ENCODE measurements around the gene DRAM2. TPM values are rescaled to one million over a fixed set of nuclear protein-coding genes. Genes with fewer than 3 reads are reported as not detected.
"Not testable (repeated sequence)": the region's sequence is repeated elsewhere in the genome, so short reads cannot be mapped to it uniquely, and the experiment has no call there.

The DRAM2 gene
- total RNA-seq, 5 donors from 2014 or later (not counting 1 experiment from before 2014, with no cell fraction given) = 28.5 to 36.7 (median 31.5) TPM

DNA sequence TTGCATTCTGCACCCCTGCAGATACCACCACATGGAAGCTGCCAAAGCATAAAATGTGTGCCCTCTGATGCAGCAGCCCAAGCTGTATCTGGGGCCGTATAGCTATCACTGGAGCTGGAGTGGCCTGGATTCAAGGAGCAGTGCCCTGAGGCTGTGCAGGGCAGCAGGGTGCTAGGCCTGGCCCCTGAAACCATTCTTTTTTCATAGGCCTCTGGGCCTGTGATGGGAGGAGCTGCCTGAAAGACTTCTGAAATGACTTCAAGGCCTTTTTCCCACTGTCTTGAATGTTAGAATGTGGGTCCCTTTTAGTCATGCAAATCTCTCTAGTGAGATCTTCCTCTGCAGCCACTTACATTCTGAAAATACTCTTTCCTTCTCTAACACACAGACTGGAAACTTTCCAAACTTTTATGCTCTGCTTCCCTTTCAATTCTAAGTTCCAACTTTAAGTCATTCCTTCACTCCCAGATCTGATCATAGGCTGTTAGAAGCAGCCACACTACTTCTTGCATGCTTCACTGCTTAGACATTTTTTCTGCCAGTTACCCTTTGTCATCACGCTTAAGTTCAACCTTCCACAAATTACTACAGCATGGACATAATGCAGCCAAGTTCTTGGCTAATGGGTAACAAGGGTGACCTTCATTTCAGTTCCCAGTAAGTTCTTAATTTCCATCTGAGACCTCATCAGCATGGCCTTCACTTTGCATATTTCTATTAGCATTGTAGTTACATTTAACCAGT lies 42.4 kb downstream of the DRAM2 start:
- no peak for ATAC-seq (replicated peaks in 1 of 4)

DNA sequence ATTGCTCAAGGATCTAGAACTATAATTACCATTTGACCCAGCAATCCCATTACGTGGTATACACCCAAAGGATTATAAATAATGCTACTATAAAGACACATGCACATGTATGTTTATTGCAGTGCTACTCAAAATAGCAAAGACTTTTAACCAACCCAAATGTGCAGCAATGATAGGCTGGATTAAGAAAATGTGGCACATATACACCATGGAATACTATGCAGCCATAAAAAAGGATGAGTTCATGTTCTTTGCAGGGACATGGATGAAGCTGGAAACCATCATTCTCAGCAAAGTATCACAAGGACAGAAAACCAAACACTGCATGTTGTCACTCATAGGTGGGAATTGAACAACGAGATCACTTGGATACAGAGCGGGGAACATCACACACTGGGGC lies 44.5 kb downstream of the DRAM2 start:
- H3K27me3 Mint-ChIP-seq; H3K4me3 ChIP-seq (ENCODE audit: control insufficient read depth in 1 of 2, extremely low read depth in 1 of 2, low read length in 1 of 2); H3K4me1 ChIP-seq (ENCODE audit: control insufficient read depth in 1 of 2, extremely low read depth in 1 of 2, insufficient read depth in 2 of 2, low read length in 2 of 2); H3K27me3 ChIP-seq (replicated peaks in 1 of 2; ENCODE audit: control insufficient read depth in 2 of 2, extremely low read depth in 1 of 2, insufficient read depth in 2 of 2, low read length in 1 of 2); H3K9me3 ChIP-seq; H3K4me1 Mint-ChIP-seq; H3K4me3 Mint-ChIP-seq; H3K27ac Mint-ChIP-seq; CTCF ChIA-PET; POLR2A ChIA-PET; H3K36me3 ChIP-seq (ENCODE audit: control insufficient read depth in 2 of 2, extremely low read depth in 1 of 2, insufficient read depth in 1 of 2, low read length in 1 of 2); ATAC-seq (replicated peaks in 1 of 4); H3K27ac ChIP-seq (ENCODE audit: low read length); DNase-seq: not testable (repeated sequence)
- Mint-ChIP-seq H3K36me3 (peaks cover 11% of the 10 kb centered on the region), H3K9me3 (peaks cover 28 to 51% (median 29%) of the 10 kb centered on the region in 3 donors)
- no CpG with 5 or more reads among the region's 3 CpGs for WGBS (ENCODE audit: insufficient coverage)

More for the DNA sequence above, 42.4 kb downstream of the DRAM2 start:
- Histone ChIP-seq H3K36me3 (ENCODE audit: control insufficient read depth in 2 of 2, extremely low read depth in 1 of 2, insufficient read depth in 1 of 2, low read length in 1 of 2) (no peaks in the 10 kb centered on the region), H3K27me3 (replicated peaks in 1 of 2; ENCODE audit: control insufficient read depth in 2 of 2, extremely low read depth in 1 of 2, insufficient read depth in 2 of 2, low read length in 1 of 2) (peaks cover 0 to 4% of the 10 kb centered on the region in 2 experiments), H3K27ac (ENCODE audit: low read length) (no peak overlapping the region), H3K4me3 (ENCODE audit: control insufficient read depth in 1 of 2, extremely low read depth in 1 of 2, low read length in 1 of 2) (no peak overlapping the region), H3K9me3 (no peaks in the 10 kb centered on the region), H3K4me1 (ENCODE audit: control insufficient read depth in 1 of 2, extremely low read depth in 1 of 2, insufficient read depth in 2 of 2, low read length in 2 of 2) (no peaks in the 10 kb centered on the region)
- POLR2A ChIA-PET = no interaction called here
- DNase-seq = no peak
- H3K36me3 Mint-ChIP-seq = peaks cover 11% of the 10 kb centered on the region
- no peaks in the 10 kb centered on the region for H3K4me1 Mint-ChIP-seq
- CTCF ChIA-PET = no interaction called here
- no peak overlapping the region for H3K4me3 Mint-ChIP-seq
- 90% methylated on average over 2 of the region's 2 CpGs for WGBS (ENCODE audit: insufficient coverage)
- H3K9me3 Mint-ChIP-seq = peaks cover 40 to 64% (median 41%) of the 10 kb centered on the region in 3 donors
- H3K27ac Mint-ChIP-seq = no peak overlapping the region
- H3K27me3 Mint-ChIP-seq = peaks cover 0 to 3% of the 10 kb centered on the region in 2 donors

DNA sequence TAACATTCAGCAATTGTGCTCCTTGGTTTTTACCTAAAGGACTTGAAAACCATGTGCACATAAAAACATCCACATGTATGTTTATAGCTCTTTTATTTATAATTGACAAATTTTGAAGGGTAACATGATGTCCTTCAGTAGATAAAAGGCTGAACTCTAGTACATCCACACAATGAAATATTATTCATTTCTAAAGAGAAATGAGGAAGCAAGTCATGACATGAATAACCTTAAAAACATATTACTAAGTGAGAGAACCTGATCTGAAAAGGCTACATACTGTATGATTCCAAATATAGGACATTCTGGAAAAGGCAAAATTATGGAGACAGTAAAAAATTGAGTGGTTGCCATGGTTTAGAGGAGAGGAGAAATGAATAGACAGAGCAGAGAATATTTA lies 50.3 kb downstream of the DRAM2 start:
- Histone ChIP-seq H3K36me3 (ENCODE audit: control insufficient read depth in 2 of 2, extremely low read depth in 1 of 2, insufficient read depth in 1 of 2, low read length in 1 of 2) (no peaks in the 10 kb centered on the region), H3K27ac (ENCODE audit: low read length) (no peak overlapping the region), H3K27me3 (replicated peaks in 1 of 2; ENCODE audit: control insufficient read depth in 2 of 2, extremely low read depth in 1 of 2, insufficient read depth in 2 of 2, low read length in 1 of 2) (peaks cover 0 to 15% of the 10 kb centered on the region in 2 experiments), H3K9me3 (no peaks in the 10 kb centered on the region), H3K4me3 (ENCODE audit: control insufficient read depth in 1 of 2, extremely low read depth in 1 of 2, low read length in 1 of 2) (no peak overlapping the region), H3K4me1 (ENCODE audit: control insufficient read depth in 1 of 2, extremely low read depth in 1 of 2, insufficient read depth in 2 of 2, low read length in 2 of 2) (no peaks in the 10 kb centered on the region)
- Mint-ChIP-seq H3K27ac (no peak overlapping the region), H3K9me3 (peaks cover 0 to 10% (median 10%) of the 10 kb centered on the region in 3 donors), H3K27me3 (peaks cover 24 to 47% of the 10 kb centered on the region in 2 donors), H3K4me1 (no peaks in the 10 kb centered on the region), H3K4me3 (no peak overlapping the region), H3K36me3 (peaks cover 1% of the 10 kb centered on the region)
- ChIA-PET CTCF (no interaction called here), POLR2A (no interaction called here)
- ATAC-seq (replicated peaks in 1 of 4) (no peak), DNase-seq (no peak)

DNA sequence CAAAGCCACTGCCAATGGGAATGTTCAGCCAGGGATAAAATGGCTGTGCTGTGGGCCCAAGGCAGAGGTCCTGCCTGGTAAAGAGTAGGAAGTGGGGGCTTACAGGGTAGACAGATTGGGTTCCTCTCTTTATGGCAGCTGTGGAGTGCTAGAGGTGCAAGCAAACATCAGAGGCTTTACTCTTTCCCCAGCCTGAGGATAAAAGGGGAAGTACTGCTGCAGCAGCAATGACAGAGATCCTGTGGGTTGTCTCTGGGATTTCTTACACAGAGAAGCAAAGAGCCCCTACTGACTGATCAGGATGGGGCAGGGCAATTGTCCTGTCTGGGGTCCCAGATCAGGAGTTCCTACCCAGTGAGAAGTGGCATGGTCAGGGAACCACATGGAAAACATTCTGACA lies 54.2 kb downstream of the DRAM2 start:
- Mint-ChIP-seq H3K4me1 (no peaks in the 10 kb centered on the region), H3K4me3 (no peak overlapping the region), H3K36me3 (peaks cover 4% of the 10 kb centered on the region), H3K9me3 (peaks cover 0 to 6% (median 4%) of the 10 kb centered on the region in 3 donors), H3K27me3 (peaks cover 46 to 78% of the 10 kb centered on the region in 2 donors), H3K27ac (no peak overlapping the region)
- Histone ChIP-seq H3K27me3 (replicated peaks in 1 of 2; ENCODE audit: control insufficient read depth in 2 of 2, extremely low read depth in 1 of 2, insufficient read depth in 2 of 2, low read length in 1 of 2) (peaks cover 0 to 15% of the 10 kb centered on the region in 2 experiments), H3K27ac (ENCODE audit: low read length) (no peak overlapping the region), H3K9me3 (no peaks in the 10 kb centered on the region), H3K4me1 (ENCODE audit: control insufficient read depth in 1 of 2, extremely low read depth in 1 of 2, insufficient read depth in 2 of 2, low read length in 2 of 2) (no peaks in the 10 kb centered on the region), H3K4me3 (ENCODE audit: control insufficient read depth in 1 of 2, extremely low read depth in 1 of 2, low read length in 1 of 2) (no peak overlapping the region), H3K36me3 (ENCODE audit: control insufficient read depth in 2 of 2, extremely low read depth in 1 of 2, insufficient read depth in 1 of 2, low read length in 1 of 2) (no peaks in the 10 kb centered on the region)
- ATAC-seq (replicated peaks in 1 of 4) (no peak), DNase-seq (no peak)
- ChIA-PET CTCF (no interaction called here), POLR2A (no interaction called here)

DNA sequence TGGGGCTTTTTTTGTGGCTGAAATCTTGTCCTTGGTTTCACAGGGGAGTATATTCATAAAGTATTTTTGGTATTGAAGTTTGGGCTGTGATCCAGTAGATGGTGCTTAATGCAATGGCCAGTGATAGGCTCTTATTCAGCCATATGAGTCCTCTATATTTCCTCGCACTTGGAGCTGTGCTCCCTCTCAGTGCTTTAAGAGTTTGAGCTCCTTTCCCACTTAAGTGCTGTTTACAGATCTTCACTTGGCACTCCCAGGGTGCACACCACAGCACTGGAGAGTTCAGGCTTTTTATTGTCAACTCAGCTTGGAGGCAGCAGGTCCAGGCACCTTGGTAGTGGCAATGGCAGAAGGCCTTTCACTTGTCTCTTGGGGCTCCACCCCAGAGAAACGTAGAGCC lies 54.9 kb downstream of the DRAM2 start:
- no peak overlapping the region for H3K4me3 Mint-ChIP-seq
- H3K27me3 ChIP-seq (replicated peaks in 1 of 2; ENCODE audit: control insufficient read depth in 2 of 2, extremely low read depth in 1 of 2, insufficient read depth in 2 of 2, low read length in 1 of 2) = peaks cover 0 to 15% of the 10 kb centered on the region in 2 experiments
- no peaks in the 10 kb centered on the region for H3K36me3 ChIP-seq (ENCODE audit: control insufficient read depth in 2 of 2, extremely low read depth in 1 of 2, insufficient read depth in 1 of 2, low read length in 1 of 2)
- ChIA-PET POLR2A (no interaction called here), CTCF (no interaction called here)
- H3K4me3 ChIP-seq (ENCODE audit: control insufficient read depth in 1 of 2, extremely low read depth in 1 of 2, low read length in 1 of 2) = no peak overlapping the region
- no peaks in the 10 kb centered on the region for H3K4me1 Mint-ChIP-seq
- WGBS (ENCODE audit: insufficient coverage) = 91% methylated on average over 1 of the region's 2 CpGs
- H3K27me3 Mint-ChIP-seq = peaks cover 46 to 75% of the 10 kb centered on the region in 2 donors
- DNase-seq (no peak), ATAC-seq (replicated peaks in 1 of 4) (no peak)
- H3K9me3 Mint-ChIP-seq = peaks cover 0 to 7% (median 4%) of the 10 kb centered on the region in 3 donors
- H3K27ac ChIP-seq (ENCODE audit: low read length) = no peak overlapping the region
- no peak overlapping the region for H3K27ac Mint-ChIP-seq
- H3K9me3 ChIP-seq = no peaks in the 10 kb centered on the region
- peaks cover 4% of the 10 kb centered on the region for H3K36me3 Mint-ChIP-seq
- no peaks in the 10 kb centered on the region for H3K4me1 ChIP-seq (ENCODE audit: control insufficient read depth in 1 of 2, extremely low read depth in 1 of 2, insufficient read depth in 2 of 2, low read length in 2 of 2)

DNA sequence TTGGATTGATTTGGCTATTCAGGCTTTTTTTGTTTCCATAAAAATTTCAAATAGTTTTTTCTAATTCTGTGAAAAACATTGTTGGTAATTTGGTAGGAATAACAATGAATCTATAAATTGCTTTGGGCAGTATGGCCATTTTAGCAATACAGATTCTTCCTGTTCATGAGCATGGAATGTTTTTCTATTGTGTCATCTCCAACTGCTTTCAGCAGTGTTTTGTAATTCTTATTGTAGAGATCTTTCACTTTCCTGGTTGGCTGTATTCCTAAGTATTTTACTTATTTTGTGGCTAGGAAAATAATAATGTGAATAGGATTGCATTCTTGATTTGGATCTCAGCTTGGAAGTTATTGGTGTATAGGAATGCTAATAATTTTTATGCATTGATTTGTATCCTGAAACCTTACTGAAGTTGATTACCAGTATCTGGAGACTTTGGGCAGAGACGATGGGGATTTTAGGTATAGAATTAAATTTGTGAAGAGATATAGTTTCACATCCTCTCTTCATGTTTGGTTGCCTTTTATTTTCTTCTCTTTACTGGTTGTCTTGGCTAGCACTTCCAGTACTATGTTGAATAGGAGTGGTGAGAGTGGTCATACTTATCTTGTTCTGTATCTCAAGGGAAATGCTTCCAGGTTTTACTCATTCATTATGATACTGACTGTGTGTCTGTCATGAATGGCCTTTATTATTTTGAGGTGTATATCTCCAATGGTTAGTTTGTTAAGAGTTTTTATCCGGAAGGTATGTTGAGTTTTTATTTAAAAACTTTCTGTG lies 57.3 kb downstream of the DRAM2 start:
- Mint-ChIP-seq H3K27me3 (peaks cover 35 to 57% of the 10 kb centered on the region in 2 donors), H3K4me1 (no peaks in the 10 kb centered on the region), H3K4me3 (no peak overlapping the region), H3K27ac (no peak overlapping the region), H3K36me3 (peaks cover 8% of the 10 kb centered on the region), H3K9me3 (peaks cover 4 to 12% (median 6%) of the 10 kb centered on the region in 3 donors)
- POLR2A ChIA-PET = no interaction called here
- ATAC-seq (replicated peaks in 1 of 4) (no peak), DNase-seq (no peak)
- Histone ChIP-seq H3K36me3 (ENCODE audit: control insufficient read depth in 2 of 2, extremely low read depth in 1 of 2, insufficient read depth in 1 of 2, low read length in 1 of 2) (no peaks in the 10 kb centered on the region), H3K4me1 (ENCODE audit: control insufficient read depth in 1 of 2, extremely low read depth in 1 of 2, insufficient read depth in 2 of 2, low read length in 2 of 2) (no peaks in the 10 kb centered on the region), H3K27me3 (replicated peaks in 1 of 2; ENCODE audit: control insufficient read depth in 2 of 2, extremely low read depth in 1 of 2, insufficient read depth in 2 of 2, low read length in 1 of 2) (peaks cover 0 to 17% of the 10 kb centered on the region in 2 experiments), H3K27ac (ENCODE audit: low read length) (no peak overlapping the region), H3K9me3 (no peaks in the 10 kb centered on the region), H3K4me3 (ENCODE audit: control insufficient read depth in 1 of 2, extremely low read depth in 1 of 2, low read length in 1 of 2) (no peak overlapping the region)
- CTCF ChIA-PET = no interaction called here
- 67% methylated on average over 1 of the region's 2 CpGs for WGBS (ENCODE audit: insufficient coverage)

Measured in T-cell (primary cell).